Activated naive CD8-positive, alpha-beta T cell (primary cell): Measurements from ENCODE around the gene TCF23.
"Not testable (repeated sequence)": the region's sequence is repeated elsewhere in the genome, so short reads cannot be mapped to it uniquely, and the experiment has no call there.

Source experiments
- H3K27ac Mint-ChIP-seq: one replicate; pipeline ENCODE4 v1.8.0; 2021; ENCODE audit warnings: mixed read lengths
- H3K27me3 Mint-ChIP-seq: one replicate; pipeline ENCODE4 v1.8.0; 2021; ENCODE audit warnings: mixed read lengths
- H3K36me3 Mint-ChIP-seq: one replicate; pipeline ENCODE4 v1.8.0; 2021; ENCODE audit warnings: mixed read lengths
- H3K4me1 Mint-ChIP-seq: one replicate; pipeline ENCODE4 v1.8.0; 2021; ENCODE audit warnings: low read depth, mixed read lengths
- H3K4me3 Mint-ChIP-seq: one replicate; pipeline ENCODE4 v1.8.0; 2021; ENCODE audit warnings: mild to moderate bottlenecking, mixed read lengths
- H3K9me3 Mint-ChIP-seq: one replicate; pipeline ENCODE4 v1.8.0; 2021; ENCODE audit warnings: low read depth, mixed read lengths

Gene TCF23

DNA sequence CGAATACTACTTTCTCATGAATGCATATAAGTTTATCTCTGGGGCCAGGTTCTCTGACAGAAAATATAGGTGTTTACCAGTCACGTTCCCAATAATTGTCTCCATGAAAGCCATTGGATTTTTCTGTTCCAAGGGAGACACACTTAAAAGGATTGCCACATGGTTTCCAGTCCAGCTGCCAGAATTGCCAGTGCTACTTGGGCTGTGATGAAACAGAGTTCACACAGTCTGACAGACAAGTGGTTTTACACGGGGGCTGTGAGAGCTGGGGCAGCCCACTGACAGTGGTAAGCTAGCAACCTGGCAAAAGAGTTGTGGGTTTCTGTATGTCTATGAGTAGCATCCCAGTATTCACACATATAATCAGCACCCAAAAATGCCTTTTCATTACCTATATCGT, 35.3 kb downstream of the TCF23 start:
- H3K4me1 Mint-ChIP-seq, result no peaks in the 10 kb centered on the region
- no peaks in the 10 kb centered on the region for H3K36me3 Mint-ChIP-seq
- H3K9me3 Mint-ChIP-seq, result no peaks in the 10 kb centered on the region
- peaks cover 16% of the 10 kb centered on the region for H3K27me3 Mint-ChIP-seq
- no peak overlapping the region for H3K27ac Mint-ChIP-seq
- no peak overlapping the region for H3K4me3 Mint-ChIP-seq

GRCh38 chr2:27185331-27186026, 36.7 kb downstream of the TCF23 start:
- Mint-ChIP-seq H3K4me3 (no peak overlapping the region), H3K4me1 (no peaks in the 10 kb centered on the region), H3K27me3 (peaks cover 12% of the 10 kb centered on the region), H3K9me3 (no peaks in the 10 kb centered on the region), H3K27ac (no peak overlapping the region), H3K36me3 (no peaks in the 10 kb centered on the region)

DNA sequence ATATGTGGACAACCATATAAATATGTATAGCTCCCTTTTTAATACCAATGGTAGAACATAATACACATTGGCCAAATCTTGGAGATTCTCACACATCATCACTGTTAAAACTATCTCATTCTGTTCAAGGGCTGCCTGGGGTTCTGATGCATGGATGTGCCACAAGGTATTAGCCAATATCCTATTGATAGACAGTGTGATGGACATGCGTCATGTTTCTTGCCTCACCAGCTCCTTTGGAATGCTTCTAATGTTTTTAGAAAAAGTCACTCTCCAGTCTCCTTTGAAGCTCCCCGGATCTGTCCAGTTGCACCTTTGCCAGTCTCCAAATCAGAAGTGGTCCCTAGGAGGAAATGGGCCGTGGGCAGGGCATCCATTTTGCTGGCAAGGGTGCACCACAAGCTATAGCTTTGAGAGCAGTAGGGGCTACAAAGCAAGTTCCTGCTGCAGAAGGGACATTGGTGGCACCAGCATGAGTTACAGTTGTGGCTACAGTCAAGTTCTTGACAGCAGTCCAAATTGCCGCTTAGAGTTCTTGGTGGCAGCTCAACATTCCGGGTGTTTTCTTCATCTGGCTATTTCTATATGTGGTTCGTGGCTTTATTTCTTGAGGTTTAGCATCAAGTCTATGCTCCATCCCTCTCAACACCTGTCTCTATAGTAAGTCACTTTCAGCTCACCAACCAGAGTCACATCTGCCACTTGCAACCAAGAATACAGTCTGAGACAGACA, 38.0 kb downstream of the TCF23 start:
- Mint-ChIP-seq H3K9me3 (no peaks in the 10 kb centered on the region), H3K4me3 (no peak overlapping the region), H3K4me1 (no peaks in the 10 kb centered on the region), H3K27ac (no peak overlapping the region), H3K36me3 (no peaks in the 10 kb centered on the region), H3K27me3 (peaks cover 4% of the 10 kb centered on the region)

GRCh38 chr2:27189989-27190388, 41.2 kb downstream of the TCF23 start:
- H3K9me3 Mint-ChIP-seq, result no peaks in the 10 kb centered on the region
- no peaks in the 10 kb centered on the region for H3K4me1 Mint-ChIP-seq
- no peaks in the 10 kb centered on the region for H3K27me3 Mint-ChIP-seq
- H3K36me3 Mint-ChIP-seq, result no peaks in the 10 kb centered on the region
- no peak overlapping the region for H3K4me3 Mint-ChIP-seq
- H3K27ac Mint-ChIP-seq, result no peak overlapping the region

GRCh38 chr2:27191070-27191829, 42.4 kb downstream of the TCF23 start:
- H3K4me1 Mint-ChIP-seq, result no peaks in the 10 kb centered on the region
- H3K9me3 Mint-ChIP-seq, result no peaks in the 10 kb centered on the region
- H3K27me3 Mint-ChIP-seq, result no peaks in the 10 kb centered on the region
- no peak overlapping the region for H3K27ac Mint-ChIP-seq
- H3K36me3 Mint-ChIP-seq, result no peaks in the 10 kb centered on the region
- no peak overlapping the region for H3K4me3 Mint-ChIP-seq

DNA sequence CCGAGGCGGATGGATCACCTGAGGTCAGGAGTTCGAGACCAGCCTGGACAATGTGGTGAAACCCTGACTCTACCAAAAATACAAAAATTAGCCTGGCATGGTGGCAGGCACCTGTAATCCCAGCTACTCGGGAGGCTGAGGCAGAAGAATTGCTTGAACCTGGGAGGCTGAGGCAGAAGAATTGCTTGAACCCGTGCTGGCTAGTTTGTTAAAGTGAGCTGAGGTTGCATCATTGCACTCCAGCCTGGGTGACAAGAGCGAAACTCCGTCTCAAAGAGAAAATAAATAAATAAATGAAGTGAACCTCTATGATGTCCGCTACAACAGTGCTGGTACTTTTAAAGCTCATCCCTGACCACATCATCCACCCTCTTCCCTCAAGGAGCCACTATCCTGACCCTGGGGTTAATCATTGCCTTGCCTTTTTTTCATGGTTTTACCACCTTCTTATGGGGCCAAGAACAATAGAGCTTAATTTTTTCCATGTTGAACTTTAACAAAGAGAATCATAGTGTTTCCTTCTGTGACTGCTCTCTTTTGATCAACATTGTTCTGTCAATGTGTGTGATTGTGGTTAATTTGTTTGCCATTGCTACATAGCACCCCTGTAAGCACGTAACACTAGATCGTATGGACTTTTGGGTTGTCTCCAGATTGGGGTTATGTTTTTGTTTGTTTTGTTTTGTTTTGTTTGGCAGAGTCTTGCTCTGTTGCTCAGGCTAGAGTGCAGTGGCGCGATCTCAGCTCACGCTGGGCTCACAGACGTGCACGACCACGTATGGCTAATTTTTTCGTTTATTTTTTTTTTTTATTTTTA, 45.9 kb downstream of the TCF23 start:
- Mint-ChIP-seq H3K4me3 (no peak overlapping the region), H3K4me1 (no peaks in the 10 kb centered on the region), H3K27ac (no peak overlapping the region), H3K36me3 (no peaks in the 10 kb centered on the region), H3K27me3 (no peaks in the 10 kb centered on the region), H3K9me3 (no peaks in the 10 kb centered on the region)

- H3K9me3 Mint-ChIP-seq, H3K27me3 Mint-ChIP-seq, H3K4me3 Mint-ChIP-seq, H3K4me1 Mint-ChIP-seq, H3K36me3 Mint-ChIP-seq, H3K27ac Mint-ChIP-seq: not testable (repeated sequence)
Measured at GRCh38 chr2:27195799-27196198, 47.0 kb downstream of the TCF23 start.

GRCh38 chr2:27198068-27198467, 49.3 kb downstream of the TCF23 start:
- not testable (repeated sequence) for H3K27ac Mint-ChIP-seq, H3K27me3 Mint-ChIP-seq, H3K4me1 Mint-ChIP-seq, H3K36me3 Mint-ChIP-seq, H3K9me3 Mint-ChIP-seq, H3K4me3 Mint-ChIP-seq

GRCh38 chr2:27198627-27199026, 49.8 kb downstream of the TCF23 start:
- Mint-ChIP-seq H3K9me3 (no peaks in the 10 kb centered on the region), H3K36me3 (no peaks in the 10 kb centered on the region), H3K4me3 (no peak overlapping the region), H3K27ac (no peak overlapping the region), H3K4me1 (no peaks in the 10 kb centered on the region), H3K27me3 (no peaks in the 10 kb centered on the region)

- no peaks in the 10 kb centered on the region for H3K36me3 Mint-ChIP-seq
- H3K4me3 Mint-ChIP-seq, result no peak overlapping the region
- no peaks in the 10 kb centered on the region for H3K9me3 Mint-ChIP-seq
- peak overlapping the region; percentile 64 for H3K27ac Mint-ChIP-seq
- no peaks in the 10 kb centered on the region for H3K27me3 Mint-ChIP-seq
- H3K4me1 Mint-ChIP-seq, result no peaks in the 10 kb centered on the region
Measured at GRCh38 chr2:27199241-27199640, 50.4 kb downstream of the TCF23 start.

DNA sequence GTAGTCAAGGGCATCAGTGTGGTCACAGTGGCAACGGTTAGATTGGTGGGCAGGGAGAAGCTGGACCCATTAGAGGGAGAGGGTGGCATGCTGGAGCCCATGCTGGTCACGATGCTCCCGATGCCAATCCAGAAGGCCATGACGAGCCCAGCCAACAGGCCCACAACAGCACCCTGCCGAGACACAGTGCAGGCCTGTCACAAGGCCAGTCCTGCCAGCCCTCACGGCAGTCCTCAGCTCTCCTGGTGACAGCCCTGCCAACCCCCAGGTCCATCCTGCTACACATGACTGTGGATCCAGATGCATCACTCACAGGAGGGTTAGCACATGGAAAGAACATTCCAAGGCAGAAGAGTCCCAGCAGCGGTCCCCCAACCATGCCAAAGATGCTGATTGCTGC, 52.9 kb downstream of the TCF23 start:
- Mint-ChIP-seq H3K9me3 (no peaks in the 10 kb centered on the region), H3K27ac (no peak overlapping the region), H3K4me3 (no peak overlapping the region), H3K4me1 (peaks cover 6% of the 10 kb centered on the region), H3K36me3 (peaks cover 7% of the 10 kb centered on the region), H3K27me3 (no peaks in the 10 kb centered on the region)

- peaks cover 7% of the 10 kb centered on the region for H3K36me3 Mint-ChIP-seq
- no peaks in the 10 kb centered on the region for H3K27me3 Mint-ChIP-seq
- H3K9me3 Mint-ChIP-seq, result no peaks in the 10 kb centered on the region
- H3K4me3 Mint-ChIP-seq, result no peak overlapping the region
- peaks cover 6% of the 10 kb centered on the region for H3K4me1 Mint-ChIP-seq
- H3K27ac Mint-ChIP-seq, result no peak overlapping the region
Measured at GRCh38 chr2:27202854-27203253, 54.0 kb downstream of the TCF23 start.

DNA sequence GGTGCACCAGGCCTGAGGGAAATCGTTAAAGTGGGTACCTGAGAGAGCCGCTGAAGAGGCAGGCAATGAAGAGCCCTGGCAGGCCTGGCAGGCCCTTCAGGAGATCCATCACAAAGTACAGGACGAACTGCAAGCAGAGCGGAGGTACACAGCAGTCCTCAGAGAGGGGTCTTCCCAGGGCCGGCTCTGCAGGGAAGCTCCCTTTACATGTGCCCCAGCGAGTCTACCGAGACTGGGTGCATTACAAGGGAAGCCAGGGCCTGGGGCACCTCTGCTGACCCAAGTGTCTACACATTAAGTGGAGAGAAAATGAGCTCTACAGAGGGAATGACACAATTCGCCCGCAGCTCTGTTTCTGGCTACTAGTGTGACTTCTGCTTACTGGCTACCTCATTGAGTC, 54.9 kb downstream of the TCF23 start:
- H3K27ac Mint-ChIP-seq, result no peak overlapping the region

GRCh38 chr2:27204566-27204965, 55.8 kb downstream of the TCF23 start:
- H3K4me1 Mint-ChIP-seq, result peaks cover 15% of the 10 kb centered on the region
- no peak overlapping the region for H3K27ac Mint-ChIP-seq
- H3K4me3 Mint-ChIP-seq, result no peak overlapping the region
- no peaks in the 10 kb centered on the region for H3K27me3 Mint-ChIP-seq
- H3K9me3 Mint-ChIP-seq, result no peaks in the 10 kb centered on the region
- peaks cover 10% of the 10 kb centered on the region for H3K36me3 Mint-ChIP-seq

More for the DNA sequence above, 54.9 kb downstream of the TCF23 start:
- Mint-ChIP-seq H3K4me1 (peaks cover 8% of the 10 kb centered on the region), H3K9me3 (no peaks in the 10 kb centered on the region), H3K27me3 (no peaks in the 10 kb centered on the region), H3K4me3 (no peak overlapping the region), H3K36me3 (peaks cover 7% of the 10 kb centered on the region)

DNA sequence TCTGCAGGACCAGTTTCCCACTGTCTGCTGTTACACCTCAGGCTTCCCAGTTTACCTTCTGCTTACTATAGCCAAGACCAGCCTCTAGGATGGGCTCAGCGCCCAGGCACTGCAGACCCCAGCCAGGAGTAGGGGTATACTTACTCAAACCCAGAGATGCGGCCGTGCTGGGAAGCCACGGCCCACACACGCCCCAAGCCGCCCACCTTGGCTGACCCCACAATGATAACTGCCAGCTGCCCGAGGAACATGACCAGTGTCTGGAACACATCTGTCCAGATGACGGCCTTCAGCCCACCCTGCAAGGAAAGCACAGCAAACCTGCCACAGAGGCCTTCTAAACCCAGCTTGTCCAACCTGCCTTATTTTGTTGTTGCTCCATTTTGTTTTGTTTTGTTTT, 56.4 kb downstream of the TCF23 start:
- H3K4me1 Mint-ChIP-seq, result peaks cover 21% of the 10 kb centered on the region
- H3K4me3 Mint-ChIP-seq, result no peak overlapping the region
- peaks cover 10% of the 10 kb centered on the region for H3K36me3 Mint-ChIP-seq
- H3K9me3 Mint-ChIP-seq, result no peaks in the 10 kb centered on the region
- H3K27me3 Mint-ChIP-seq, result no peaks in the 10 kb centered on the region
- peak overlapping the region; percentile 69 for H3K27ac Mint-ChIP-seq
